ENCODE measurements around the gene ABHD10.

GRCh38 chr3:111967068-111967467 lies 11.8 kb upstream of the ABHD10 start:
- TF ChIP-seq CTCF (IDR thresholded peaks at IDR 0.05 in 2 of 3, conservative IDR thresholded peaks at IDR 0.05 in 1 of 3; ENCODE audit: control insufficient read depth in 2 of 3, extremely low read depth in 1 of 3, insufficient read depth in 1 of 3, low read depth in 3 of 3, low read length in 3 of 3) = no peak
- no peak for TF ChIP-seq TCF7 (IDR thresholded peaks at IDR 0.05; ENCODE audit: borderline replicate concordance)
- TF ChIP-seq PAX8 (IDR thresholded peaks at IDR 0.05) = no peak
- no peak for TF ChIP-seq SUZ12 (IDR thresholded peaks at IDR 0.05; ENCODE audit: unreplicated experiment)
- no peak for TF ChIP-seq ETV6 (conservative IDR thresholded peaks at IDR 0.05 in 1 of 2, IDR thresholded peaks at IDR 0.05 in 1 of 2; ENCODE audit: borderline replicate concordance in 1 of 2, low read depth in 1 of 2)

Measured in GM12878 (cell line).